Kidney (tissue), 14 donors: ENCODE results near the gene NFIA. TPM values are rescaled to one million over a fixed set of nuclear protein-coding genes. Genes with fewer than 3 reads are reported as not detected.

Experiments
- DNase-seq, 5 donors: peaks; one replicate each; pipeline ENCODE4 v3.0.0-alpha.2; 2013 to 2020
- FAIRE-seq: peaks from 2 replicates; lab custom pipeline; 2012; peaks lifted over from hg19 to GRCh38; lab: Jason Lieb, UNC
- H3K27ac ChIP-seq, 2 donors: one replicate each; pipeline ENCODE4 v1.7.0; 2013; ENCODE audit warnings: low read depth in 2 of 2, low read length in 2 of 2, inconsistent platforms in 1 of 2
- H3K27me3 ChIP-seq: one replicate; pipeline ENCODE4 v1.7.1; 2013; ENCODE audit warnings: low read length, inconsistent platforms; ENCODE audit not compliant: control insufficient read depth, insufficient read depth
- H3K36me3 ChIP-seq, 3 donors: one replicate each; pipeline versions ENCODE4 v1.7.0 to v1.7.1; 2013; ENCODE audit warnings: low read length in 3 of 3, control low read depth in 1 of 3, inconsistent platforms in 1 of 3; ENCODE audit not compliant: insufficient read depth in 3 of 3, control insufficient read depth in 2 of 3
- H3K4me1 ChIP-seq, 3 donors: one replicate each; pipeline versions ENCODE4 v1.7.0 to v1.7.1; 2013; ENCODE audit warnings: low read length in 3 of 3, inconsistent platforms in 1 of 3, low read depth in 1 of 3; ENCODE audit not compliant: control insufficient read depth in 2 of 3, insufficient read depth in 2 of 3
- H3K4me3 ChIP-seq, 3 donors: one replicate each; pipeline versions ENCODE4 v1.7.0 to v1.8.1; 2013; ENCODE audit warnings: low read length in 3 of 3, control low read depth in 1 of 3, inconsistent platforms in 1 of 3
- H3K9ac ChIP-seq, 3 donors: one replicate each; pipeline versions ENCODE4 v1.7.0 to v1.7.1; 2013; ENCODE audit warnings: low read length in 3 of 3, control low read depth in 1 of 3, inconsistent platforms in 1 of 3
- H3K9me3 ChIP-seq, 3 donors: one replicate each; pipeline versions ENCODE4 v1.7.0 to v1.7.1; 2013; ENCODE audit warnings: low read length in 3 of 3, control low read depth in 1 of 3, inconsistent platforms in 1 of 3; ENCODE audit not compliant: control insufficient read depth in 2 of 3, insufficient read depth in 1 of 3
- intact Hi-C: fragments of 100-400 bp; cut with DNase I; formaldehyde crosslinking; loops from one replicate; pipeline ENCODE4 v1.11.1; 2022
- polyA plus RNA-seq: library from polyadenylated mRNA; stranded (reverse); fragments of 350-450 nt; fragmentation: Illumina TruSeq; extraction: RNeasy Lipid Tissue Mini Kit (QIAGEN cat#74804); gene quantifications from one replicate; pipeline ENCODE4 v1.2.3, GENCODE V29; 2014; ENCODE audit warnings: low read depth, low replicate concordance; ENCODE audit not compliant: insufficient read depth
- total RNA-seq: library from RNA; stranded (reverse); fragmentation: NEBNext Ultra II Directional; extraction: Animal tissue kit (Norgen Biotek cat#: 25700); gene quantifications from one replicate; pipeline ENCODE4 v1.2.1, GENCODE V29; 2021
- TF ChIP-seq, protein P1 (sequence below): IDR thresholded peaks from 3 replicates; pipeline ENCODE4 v1.5.1; 2012; ENCODE audit warnings: mild to moderate bottlenecking, moderate library complexity, borderline replicate concordance; ENCODE audit not compliant: insufficient read depth; ENCODE audit errors: extremely low read depth
- donor health status: control.
- donor health status: control.
- donor health status: control.
- donor health status: control.
- donor health status: control.
- donor health status: DM: yes; HTN: yes; CAD: no.
- donor health status: Normal renal cell carcinoma (clear cell type).

NFIA gene
- total and polyA plus RNA-seq, 2 donors from 2014 or later, result 4.8 to 87.5 TPM

DNA sequence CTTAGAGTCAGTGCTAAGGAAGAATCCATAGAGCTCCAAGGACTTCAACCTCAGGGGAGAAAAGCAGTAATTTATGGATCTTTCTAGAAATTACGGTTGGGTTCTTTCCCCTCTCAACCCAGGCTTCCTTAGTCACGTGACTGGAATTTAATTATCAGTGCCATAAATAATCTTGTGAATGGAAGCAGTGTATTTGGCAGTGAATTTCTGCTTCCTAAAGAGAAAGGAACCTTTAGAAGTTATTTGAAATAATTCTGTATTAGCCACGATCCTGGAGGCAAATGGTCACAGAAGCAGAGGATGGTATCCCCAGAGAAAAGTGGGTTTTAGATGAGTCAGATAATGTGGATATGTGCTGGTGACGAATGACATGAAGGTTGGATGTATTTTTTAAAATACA is 89.6 kb downstream of the NFIA start:
- no peaks in the 10 kb centered on the region for H3K27me3 ChIP-seq
- intact Hi-C loops, result no loop called here
- DNase-seq (peak in 2 of 5 donors; percentile 62 to 74), FAIRE-seq (no peak)
- H3K4me3 ChIP-seq, result no peak overlapping the region
- H3K4me1 ChIP-seq, result peaks cover 4 to 16% (median 10%) of the 10 kb centered on the region in 3 donors
- H3K9ac ChIP-seq, result no peak overlapping the region
- H3K36me3 ChIP-seq, result no peaks in the 10 kb centered on the region
- no peak overlapping the region for H3K27ac ChIP-seq
- H3K9me3 ChIP-seq, result no peaks in the 10 kb centered on the region
- TF ChIP-seq, protein P1, sequence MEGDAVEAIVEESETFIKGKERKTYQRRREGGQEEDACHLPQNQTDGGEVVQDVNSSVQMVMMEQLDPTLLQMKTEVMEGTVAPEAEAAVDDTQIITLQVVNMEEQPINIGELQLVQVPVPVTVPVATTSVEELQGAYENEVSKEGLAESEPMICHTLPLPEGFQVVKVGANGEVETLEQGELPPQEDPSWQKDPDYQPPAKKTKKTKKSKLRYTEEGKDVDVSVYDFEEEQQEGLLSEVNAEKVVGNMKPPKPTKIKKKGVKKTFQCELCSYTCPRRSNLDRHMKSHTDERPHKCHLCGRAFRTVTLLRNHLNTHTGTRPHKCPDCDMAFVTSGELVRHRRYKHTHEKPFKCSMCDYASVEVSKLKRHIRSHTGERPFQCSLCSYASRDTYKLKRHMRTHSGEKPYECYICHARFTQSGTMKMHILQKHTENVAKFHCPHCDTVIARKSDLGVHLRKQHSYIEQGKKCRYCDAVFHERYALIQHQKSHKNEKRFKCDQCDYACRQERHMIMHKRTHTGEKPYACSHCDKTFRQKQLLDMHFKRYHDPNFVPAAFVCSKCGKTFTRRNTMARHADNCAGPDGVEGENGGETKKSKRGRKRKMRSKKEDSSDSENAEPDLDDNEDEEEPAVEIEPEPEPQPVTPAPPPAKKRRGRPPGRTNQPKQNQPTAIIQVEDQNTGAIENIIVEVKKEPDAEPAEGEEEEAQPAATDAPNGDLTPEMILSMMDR, result no peak

DNA sequence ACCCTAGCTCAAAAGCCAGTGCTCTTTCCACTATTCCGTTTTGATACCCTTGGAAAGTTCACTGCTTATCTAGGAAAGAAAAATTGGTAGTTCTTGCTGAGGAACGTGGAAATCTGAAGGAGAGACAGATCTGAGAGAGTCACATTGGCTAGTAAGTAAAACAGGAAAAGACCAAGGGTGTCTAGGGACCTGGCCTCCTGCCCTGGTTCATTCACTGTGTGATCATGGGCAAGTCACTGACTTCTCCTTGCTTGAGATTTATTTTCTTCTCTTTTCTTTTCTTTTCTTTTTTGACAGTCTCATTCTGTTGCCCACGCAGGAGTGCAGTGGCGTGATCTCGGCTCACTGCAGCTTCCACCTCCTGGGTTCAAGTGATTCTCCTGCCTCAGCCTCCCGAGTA is 90.8 kb downstream of the NFIA start:
- Histone ChIP-seq H3K4me1 (peaks cover 4 to 16% (median 10%) of the 10 kb centered on the region in 3 donors), H3K4me3 (no peak overlapping the region), H3K27ac (no peak overlapping the region), H3K27me3 (no peaks in the 10 kb centered on the region), H3K9me3 (no peaks in the 10 kb centered on the region), H3K36me3 (no peaks in the 10 kb centered on the region), H3K9ac (no peak overlapping the region)
- FAIRE-seq (no peak), DNase-seq (no peak)
- intact Hi-C loops, result no loop called here
- TF ChIP-seq, protein P1, result no peak

DNA sequence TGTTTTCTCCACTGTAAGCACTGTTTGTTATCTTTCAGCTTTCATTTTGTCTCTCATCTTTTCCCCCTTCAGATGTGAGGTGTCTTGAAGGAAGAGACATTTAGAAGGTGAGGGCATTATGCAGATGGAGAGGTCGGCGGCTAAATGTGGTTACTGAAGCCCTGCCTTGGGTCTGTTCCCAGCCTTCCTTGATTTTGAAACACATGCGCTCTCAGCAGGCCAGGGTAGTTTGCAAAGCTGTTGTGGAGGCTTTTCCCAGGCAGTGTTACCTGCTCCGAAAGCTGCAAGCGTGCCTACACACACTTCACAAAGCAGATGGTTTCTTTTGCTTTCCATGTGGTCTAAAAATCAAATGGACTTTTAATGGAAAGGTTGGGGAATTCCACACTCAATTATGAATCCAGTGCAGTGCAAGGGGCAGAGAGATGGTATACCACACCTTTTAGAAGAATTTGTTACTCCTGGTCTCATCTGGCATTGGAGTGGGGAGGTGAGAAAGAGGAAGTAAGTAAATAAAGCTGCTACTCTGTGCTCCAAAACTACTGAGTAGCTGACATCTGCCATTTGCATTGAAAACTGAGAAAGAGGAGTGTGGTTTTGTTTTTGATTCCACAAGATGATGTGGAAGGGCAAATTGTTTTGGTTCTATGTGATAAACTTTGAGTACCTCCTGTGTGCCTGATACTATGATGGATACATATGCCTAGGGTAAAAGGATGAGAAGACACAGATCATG is 91.9 kb downstream of the NFIA start:
- DNase-seq (no peak), FAIRE-seq (no peak)
- no peak overlapping the region for H3K27ac ChIP-seq
- H3K4me1 ChIP-seq, result peaks cover 4 to 16% (median 10%) of the 10 kb centered on the region in 3 donors
- H3K9ac ChIP-seq, result no peak overlapping the region
- TF ChIP-seq, protein P1, result no peak
- H3K4me3 ChIP-seq, result no peak overlapping the region
- no peaks in the 10 kb centered on the region for H3K27me3 ChIP-seq
- H3K36me3 ChIP-seq, result no peaks in the 10 kb centered on the region
- intact Hi-C loops, result no loop called here
- no peaks in the 10 kb centered on the region for H3K9me3 ChIP-seq

DNA sequence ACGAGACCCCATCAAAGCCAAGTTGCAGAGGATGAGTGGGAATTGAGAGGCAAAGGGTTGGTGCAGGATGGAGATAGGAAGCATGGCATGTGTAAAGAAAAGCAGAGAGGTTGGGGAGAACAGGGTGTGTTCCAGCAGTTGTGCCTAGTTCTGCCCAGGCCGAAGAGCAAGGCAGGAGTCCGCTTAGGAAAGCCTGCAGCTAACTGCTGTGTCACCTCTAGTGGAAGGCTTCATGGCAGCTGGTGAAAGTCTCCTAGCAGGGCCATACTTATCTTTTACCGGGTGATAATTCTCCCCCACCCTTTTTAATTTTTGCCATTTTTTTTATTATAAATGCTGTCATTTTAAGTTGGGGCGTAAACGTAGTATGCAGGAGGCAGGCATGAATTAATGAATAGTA is 93.6 kb downstream of the NFIA start:
- FAIRE-seq (no peak), DNase-seq (no peak)
- intact Hi-C loops, result no loop called here
- H3K4me1 ChIP-seq, result peaks cover 3 to 16% (median 4%) of the 10 kb centered on the region in 3 donors
- no peak overlapping the region for H3K9ac ChIP-seq
- no peaks in the 10 kb centered on the region for H3K27me3 ChIP-seq
- H3K4me3 ChIP-seq, result no peak overlapping the region
- H3K36me3 ChIP-seq, result no peaks in the 10 kb centered on the region
- H3K9me3 ChIP-seq, result no peaks in the 10 kb centered on the region
- H3K27ac ChIP-seq, result no peak overlapping the region
- TF ChIP-seq, protein P1, result no peak
